ENCODE measurements around the gene SLC29A2.
A peak's percentile ranks its signal among the peaks of the same experiment; 100 is the strongest.

Gene SLC29A2

DNA sequence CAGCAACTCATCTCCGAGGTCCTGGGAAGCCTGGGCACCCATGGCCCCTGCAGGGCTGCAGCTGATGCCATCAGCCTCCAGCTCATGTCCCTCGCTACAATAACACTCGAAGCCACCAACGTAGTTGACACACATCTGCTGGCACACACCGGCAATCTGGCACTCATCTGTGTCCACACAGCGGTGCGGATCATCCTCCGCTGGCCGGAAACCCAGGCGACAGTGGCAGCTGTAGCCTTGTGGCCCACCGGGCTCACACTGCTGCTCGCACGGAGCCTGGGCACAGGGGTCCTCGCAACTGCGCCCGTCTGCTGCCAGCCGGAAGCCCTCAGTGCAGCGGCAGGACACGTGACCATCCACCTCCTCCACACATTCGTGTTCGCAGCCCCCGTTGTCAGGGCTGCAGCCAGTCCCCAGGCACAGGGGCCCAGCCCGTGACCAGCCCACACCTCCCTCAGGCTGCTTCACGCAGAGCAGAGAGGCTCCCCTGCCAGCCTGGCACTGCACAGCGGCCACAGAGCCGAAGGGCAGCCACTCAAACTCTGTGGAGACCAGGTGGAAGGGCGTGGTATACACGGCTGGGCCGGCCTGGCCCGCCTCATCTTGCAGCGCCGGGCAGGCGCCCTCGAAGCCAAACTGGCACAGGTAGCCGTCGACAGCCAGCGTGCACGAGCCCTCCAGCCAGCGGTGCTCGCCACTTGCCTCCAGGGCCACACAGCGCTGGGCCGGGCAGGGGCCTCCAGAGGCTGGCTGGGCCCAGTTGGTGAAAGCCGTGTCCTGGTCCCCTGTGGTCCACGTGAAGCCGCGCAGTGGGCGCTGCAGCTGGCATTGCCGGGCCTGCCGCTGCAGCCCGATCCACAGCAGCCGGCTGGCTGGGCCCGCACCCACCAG lies 55.4 kb downstream of the SLC29A2 start:
- no peaks in the 10 kb centered on the region for H3K9me3 Mint-ChIP-seq
- no peak overlapping the region for H3K27ac Mint-ChIP-seq
- intact Hi-C loops (cut with micrococcal nuclease) = no loop called here
- H3K36me3 Mint-ChIP-seq (ENCODE audit: low read depth) = no peaks in the 10 kb centered on the region
- H3K27me3 Mint-ChIP-seq = peaks cover 27% of the 10 kb centered on the region
- H3K4me1 Mint-ChIP-seq (ENCODE audit: low read depth) = peaks cover 52% of the 10 kb centered on the region
- H3K4me3 Mint-ChIP-seq = no peak overlapping the region

DNA sequence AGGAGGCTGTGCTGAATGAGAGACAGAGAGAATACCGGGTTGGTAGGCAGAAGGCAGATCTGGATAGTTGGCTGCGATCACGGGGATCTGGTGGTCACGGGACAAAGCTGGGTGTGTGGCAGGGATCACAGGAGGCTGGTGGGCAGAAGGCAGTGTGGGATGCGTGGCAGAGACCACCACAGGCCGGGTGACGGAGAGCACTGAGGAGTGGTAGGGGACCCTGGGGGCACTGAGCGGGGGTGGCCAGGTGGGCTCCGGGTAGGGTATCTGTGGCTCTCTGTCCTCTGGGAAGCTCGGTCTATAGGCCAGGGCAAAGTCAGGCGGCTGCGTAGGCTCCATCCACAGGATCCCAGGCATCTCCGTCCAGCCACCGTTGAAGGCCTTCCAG lies 56.1 kb downstream of the SLC29A2 start:
- no peaks in the 10 kb centered on the region for H3K9me3 Mint-ChIP-seq
- peak overlapping the region; percentile 67 for H3K27ac Mint-ChIP-seq
- H3K27me3 Mint-ChIP-seq = peaks cover 27% of the 10 kb centered on the region
- no peak overlapping the region for H3K4me3 Mint-ChIP-seq
- H3K4me1 Mint-ChIP-seq (ENCODE audit: low read depth) = peaks cover 52% of the 10 kb centered on the region
- H3K36me3 Mint-ChIP-seq (ENCODE audit: low read depth) = no peaks in the 10 kb centered on the region
- intact Hi-C loops (cut with micrococcal nuclease) = no loop called here

DNA sequence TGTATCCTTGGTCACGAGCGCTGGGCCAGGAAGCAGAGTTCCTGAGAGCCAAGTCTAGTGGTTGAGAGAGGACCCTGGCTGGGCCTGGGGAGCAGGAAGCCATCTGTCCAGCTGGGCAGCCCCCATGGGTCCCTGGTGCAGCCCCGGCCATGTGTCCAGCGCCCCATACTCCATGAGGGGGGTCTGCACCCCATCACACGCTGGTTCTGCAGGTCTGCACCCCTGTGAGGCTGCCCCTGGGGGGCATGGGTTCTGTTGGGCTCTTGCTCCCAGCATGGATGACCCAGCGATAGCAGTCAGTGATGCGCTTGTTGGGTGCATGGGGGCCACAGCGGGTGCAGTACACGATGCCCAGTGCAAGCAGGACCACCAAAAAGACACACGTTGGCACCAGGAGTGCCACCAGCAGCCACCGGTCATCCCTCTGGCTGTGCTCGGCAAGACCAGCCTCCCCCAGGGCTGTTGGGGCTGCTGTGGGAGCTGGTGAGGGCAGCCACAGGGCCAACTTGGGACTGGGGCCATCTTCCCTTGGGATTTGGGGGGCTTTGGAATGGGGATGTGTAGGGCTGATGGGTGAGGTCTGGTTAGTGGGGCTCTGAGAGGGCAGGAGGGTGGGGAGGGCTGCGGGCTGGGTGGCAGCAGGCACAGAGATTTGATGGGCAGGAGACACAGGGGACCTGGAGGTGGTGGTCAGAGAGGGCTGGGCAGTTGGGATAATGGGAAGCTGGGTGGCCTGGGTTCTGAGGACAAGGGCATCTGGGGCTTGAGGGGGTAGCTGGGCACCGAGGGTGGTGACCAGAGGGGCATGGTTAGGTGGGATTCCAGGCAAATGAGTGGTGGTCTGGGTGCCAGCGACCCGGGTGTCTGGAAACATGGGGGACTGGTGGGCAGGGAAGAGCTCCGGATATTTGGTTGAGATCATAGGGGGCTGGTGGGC lies 56.7 kb downstream of the SLC29A2 start:
- H3K4me1 Mint-ChIP-seq (ENCODE audit: low read depth) = peaks cover 52% of the 10 kb centered on the region
- H3K36me3 Mint-ChIP-seq (ENCODE audit: low read depth) = no peaks in the 10 kb centered on the region
- no peak overlapping the region for H3K4me3 Mint-ChIP-seq
- H3K9me3 Mint-ChIP-seq = no peaks in the 10 kb centered on the region
- peak overlapping the region; percentile 89 for H3K27ac Mint-ChIP-seq
- H3K27me3 Mint-ChIP-seq = peaks cover 30% of the 10 kb centered on the region
- intact Hi-C loops (cut with micrococcal nuclease) = no loop called here

DNA sequence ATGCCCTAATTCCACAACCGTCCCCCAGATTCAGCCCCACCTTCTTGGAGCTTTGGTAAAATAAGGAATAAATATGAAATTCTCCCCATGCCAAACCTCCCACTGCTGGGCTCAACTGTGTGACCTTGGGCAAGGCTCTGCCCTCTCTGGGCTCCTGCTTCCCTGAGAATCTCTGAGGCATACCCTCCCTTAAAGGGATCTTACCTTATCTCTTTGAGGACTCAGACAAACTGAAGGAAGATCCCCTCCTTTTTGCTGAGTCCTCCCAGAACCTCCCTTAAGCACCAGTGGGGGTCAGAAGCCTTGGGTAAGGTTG lies 57.4 kb downstream of the SLC29A2 start:
- no peak overlapping the region for H3K4me3 Mint-ChIP-seq
- peaks cover 48% of the 10 kb centered on the region for H3K4me1 Mint-ChIP-seq (ENCODE audit: low read depth)
- intact Hi-C loops (cut with micrococcal nuclease) = no loop called here
- peak overlapping the region; percentile 89 for H3K27ac Mint-ChIP-seq
- H3K27me3 Mint-ChIP-seq = peaks cover 34% of the 10 kb centered on the region
- no peaks in the 10 kb centered on the region for H3K9me3 Mint-ChIP-seq
- no peaks in the 10 kb centered on the region for H3K36me3 Mint-ChIP-seq (ENCODE audit: low read depth)

DNA sequence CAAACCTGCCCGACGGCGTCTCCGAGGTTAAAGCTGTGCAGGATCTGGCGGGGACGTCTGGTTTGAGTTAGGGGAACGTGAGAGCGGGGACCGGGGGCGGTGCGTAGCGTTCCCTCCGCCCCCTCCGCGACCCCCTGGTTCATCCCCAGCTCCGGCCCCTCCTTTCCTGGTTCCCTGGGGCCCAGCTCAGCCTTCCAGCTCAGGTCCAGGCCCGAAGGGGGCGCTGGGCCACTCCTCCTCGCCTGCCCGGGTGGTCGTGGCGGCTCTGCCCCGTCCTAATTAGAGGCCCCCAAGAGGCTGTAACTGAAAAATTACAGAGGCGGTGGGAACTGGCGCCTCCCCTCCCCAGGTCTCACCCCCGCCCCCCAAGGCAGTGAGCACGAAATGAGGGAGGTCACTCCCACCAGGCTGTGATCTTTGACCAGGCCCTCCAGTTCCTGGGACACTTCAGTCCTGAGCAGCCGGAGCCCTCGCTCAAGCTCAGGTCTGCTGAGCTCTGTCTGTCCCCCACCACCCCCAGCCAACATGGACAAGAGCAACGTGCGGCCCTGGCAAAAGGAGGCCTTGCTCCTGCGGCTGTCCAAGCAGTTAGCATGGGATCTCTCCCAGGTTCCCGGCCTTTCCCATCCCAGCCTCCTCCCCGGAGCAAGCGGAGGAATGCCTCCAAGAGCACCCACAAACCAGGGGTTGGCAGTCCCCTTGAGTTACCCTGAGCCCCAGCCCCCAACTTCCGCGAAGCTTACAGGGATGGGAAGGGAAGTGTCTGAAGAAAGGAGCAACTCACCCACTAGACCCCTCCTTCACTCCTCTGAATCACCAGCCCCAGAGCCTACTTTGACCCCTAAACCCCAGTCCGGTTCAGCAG lies 58.0 kb downstream of the SLC29A2 start:
- Mint-ChIP-seq H3K4me3 (peak overlapping the region; percentile 88), H3K36me3 (ENCODE audit: low read depth) (no peaks in the 10 kb centered on the region), H3K27ac (peak overlapping the region; percentile 89), H3K4me1 (ENCODE audit: low read depth) (peaks cover 42% of the 10 kb centered on the region), H3K27me3 (peaks cover 38% of the 10 kb centered on the region), H3K9me3 (no peaks in the 10 kb centered on the region)
- intact Hi-C loops (cut with micrococcal nuclease) = no loop called here

DNA sequence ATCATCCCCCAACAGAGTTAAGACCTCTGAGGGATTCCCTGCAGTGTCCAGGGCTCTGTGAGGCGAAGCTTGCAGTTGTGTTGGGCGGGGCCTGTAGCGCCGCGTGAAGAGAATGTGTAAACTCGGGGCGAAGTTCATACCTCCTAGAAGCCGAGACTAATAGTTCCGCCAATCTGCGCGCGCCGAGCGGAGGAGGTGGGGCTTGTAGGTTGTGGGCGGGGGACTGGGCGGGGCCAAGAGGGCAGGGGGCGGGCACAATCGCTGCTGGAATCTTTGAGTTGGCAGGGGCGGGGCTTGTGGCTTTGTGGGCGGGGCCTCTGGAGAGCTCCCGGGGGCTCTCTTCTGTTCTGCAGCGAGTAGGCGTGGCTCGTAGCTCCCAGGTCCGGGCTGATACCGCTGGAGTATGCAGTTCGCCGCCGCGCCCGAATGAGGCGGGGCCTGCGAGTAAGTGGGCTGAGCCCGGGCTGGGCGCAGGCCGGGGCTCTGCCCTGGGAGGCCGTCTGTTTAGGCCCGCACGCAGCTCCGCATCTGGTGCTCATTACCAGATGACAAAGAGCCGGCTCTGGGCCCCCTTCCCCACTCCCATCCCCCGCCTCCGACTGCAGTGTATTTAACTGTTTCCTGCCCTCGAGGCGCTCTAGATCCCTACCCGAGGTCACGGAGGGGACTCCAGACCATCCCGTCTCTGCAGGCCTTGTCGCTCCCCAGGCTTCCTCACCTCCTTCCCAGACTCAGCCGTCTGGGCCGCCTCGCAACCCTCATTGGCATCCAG lies 58.8 kb downstream of the SLC29A2 start:
- H3K27me3 Mint-ChIP-seq = peaks cover 38% of the 10 kb centered on the region
- H3K36me3 Mint-ChIP-seq (ENCODE audit: low read depth) = no peaks in the 10 kb centered on the region
- peak overlapping the region; percentile 88 for H3K4me3 Mint-ChIP-seq
- no peaks in the 10 kb centered on the region for H3K9me3 Mint-ChIP-seq
- H3K27ac Mint-ChIP-seq = peak overlapping the region; percentile 89
- intact Hi-C loops (cut with micrococcal nuclease) = no loop called here
- peaks cover 34% of the 10 kb centered on the region for H3K4me1 Mint-ChIP-seq (ENCODE audit: low read depth)

Data from dendritic cell treated with granulocyte-macrophage colony-stimulating factor and Interleukin-4, amounts not matched to agents 40 ng/mL and 50 ng/mL, for 4 days (primary cell).